ENCODE data around the gene OPCML. TPM values are rescaled to one million over a fixed set of nuclear protein-coding genes. Genes with fewer than 3 reads are reported as not detected.

Gene OPCML
- total and polyA plus RNA-seq, 7 donors: 0.01 to 0.80 (median 0.07) TPM; not detected in 4

GRCh38 chr11:133545199-133545803 lies 13.0 kb upstream of the OPCML start:
- DNase-seq (no peak), ATAC-seq (no peak)
- H3K4me3 ChIP-seq: no peak overlapping the region
- H3K36me3 ChIP-seq (ENCODE audit: insufficient read depth in 1 of 2, low read depth in 1 of 2): no peaks in the 10 kb centered on the region
- no peaks in the 10 kb centered on the region for H3K9me3 ChIP-seq
- TF ChIP-seq CTCF (IDR thresholded peaks at IDR 0.05): no peak
- 49 to 66% (median 50%) methylated on average over 8 of the region's 8 CpGs for WGBS, 3 donors
- no peaks in the 10 kb centered on the region for H3K4me1 ChIP-seq
- peaks cover 0 to 9% (median 0%) of the 10 kb centered on the region in 3 donors for H3K27me3 ChIP-seq (ENCODE audit: insufficient read depth in 3 of 3, low read length in 2 of 3)
- intact Hi-C loops (cut with DNase I): no loop called here
- no peak overlapping the region for H3K27ac ChIP-seq

- H3K27ac ChIP-seq: no peak overlapping the region
- no peaks in the 10 kb centered on the region for H3K9me3 ChIP-seq
- H3K4me1 ChIP-seq: no peaks in the 10 kb centered on the region
- intact Hi-C loops (cut with DNase I): no loop called here
- 64 to 72% (median 65%) methylated on average over 7 of the region's 7 CpGs for WGBS, 3 donors
- no peak overlapping the region for H3K4me3 ChIP-seq
- H3K27me3 ChIP-seq (ENCODE audit: insufficient read depth in 3 of 3, low read length in 2 of 3): peaks cover 0 to 6% (median 2%) of the 10 kb centered on the region in 3 donors
- ATAC-seq (no peak), DNase-seq (no peak)
- no peak for TF ChIP-seq CTCF (IDR thresholded peaks at IDR 0.05)
- no peaks in the 10 kb centered on the region for H3K36me3 ChIP-seq (ENCODE audit: insufficient read depth in 1 of 2, low read depth in 1 of 2)
These were observed 9.4 kb upstream of the OPCML start for GRCh38 chr11:133541720-133542095.

- no peaks in the 10 kb centered on the region for H3K36me3 ChIP-seq (ENCODE audit: insufficient read depth in 1 of 2, low read depth in 1 of 2)
- H3K9me3 ChIP-seq: no peaks in the 10 kb centered on the region
- TF ChIP-seq CTCF (IDR thresholded peaks at IDR 0.05): no peak
- H3K27me3 ChIP-seq (ENCODE audit: insufficient read depth in 3 of 3, low read length in 2 of 3): peaks cover 0 to 3% (median 2%) of the 10 kb centered on the region in 3 donors
- DNase-seq (no peak), ATAC-seq (no peak)
- no peak overlapping the region for H3K4me3 ChIP-seq
- H3K4me1 ChIP-seq: no peaks in the 10 kb centered on the region
- H3K27ac ChIP-seq: no peak overlapping the region
- 45 to 54% (median 50%) methylated on average over 10 of the region's 10 CpGs for WGBS, 3 donors
- intact Hi-C loops (cut with DNase I): no loop called here
These were observed 8.9 kb upstream of the OPCML start for GRCh38 chr11:133541021-133541719.

- H3K4me1 ChIP-seq: no peaks in the 10 kb centered on the region
- ATAC-seq (no peak), DNase-seq (no peak)
- intact Hi-C loops (cut with DNase I): no loop called here
- H3K27me3 ChIP-seq (ENCODE audit: insufficient read depth in 3 of 3, low read length in 2 of 3): peaks cover 2 to 34% (median 11%) of the 10 kb centered on the region in 3 donors
- H3K4me3 ChIP-seq: no peak overlapping the region
- H3K27ac ChIP-seq: no peak overlapping the region
- no peaks in the 10 kb centered on the region for H3K9me3 ChIP-seq
- 70 to 79% (median 73%) methylated on average over 1 of the region's 1 CpG for WGBS, 3 donors
- no peaks in the 10 kb centered on the region for H3K36me3 ChIP-seq (ENCODE audit: insufficient read depth in 1 of 2, low read depth in 1 of 2)
- TF ChIP-seq CTCF (IDR thresholded peaks at IDR 0.05): no peak
These were observed 3.9 kb upstream of the OPCML start for GRCh38 chr11:133536198-133536597.

Data from psoas muscle (tissue), 8 donors.